ENCODE results near the gene HSPD1.
"Not testable (repeated sequence)": the region's sequence is repeated elsewhere in the genome, so short reads cannot be mapped to it uniquely, and the experiment has no call there.

The HSPD1 gene

GRCh38 chr2:197496695-197497094, 2.9 kb downstream of the HSPD1 start:
- no peak for DNase-seq

GRCh38 chr2:197495433-197496134, 4.1 kb downstream of the HSPD1 start:
- DNase-seq = no peak

GRCh38 chr2:197487385-197487784, 12.3 kb downstream of the HSPD1 start:
- no peak for DNase-seq

GRCh38 chr2:197486175-197486574, 13.5 kb downstream of the HSPD1 start:
- no peak for DNase-seq

- DNase-seq = not testable (repeated sequence)
Measured at GRCh38 chr2:197484248-197484647, 15.4 kb downstream of the HSPD1 start.

- DNase-seq = no peak
Measured at GRCh38 chr2:197480165-197481036, 19.2 kb downstream of the HSPD1 start.

- DNase-seq = no peak
Measured at GRCh38 chr2:197477797-197478196, 21.8 kb downstream of the HSPD1 start.

- DNase-seq = no peak
Measured at GRCh38 chr2:197472166-197472565, 27.5 kb downstream of the HSPD1 start.

GRCh38 chr2:197464175-197464574, 35.5 kb downstream of the HSPD1 start:
- no peak for DNase-seq

GRCh38 chr2:197461057-197461456, 38.6 kb downstream of the HSPD1 start:
- DNase-seq = no peak

GRCh38 chr2:197460649-197461048, 39.0 kb downstream of the HSPD1 start:
- DNase-seq = no peak

GRCh38 chr2:197455428-197455827, 44.2 kb downstream of the HSPD1 start:
- no peak for DNase-seq

- no peak for DNase-seq
Measured at GRCh38 chr2:197454923-197455322, 44.7 kb downstream of the HSPD1 start.

- DNase-seq = no peak
Measured at GRCh38 chr2:197453914-197454398, 45.7 kb downstream of the HSPD1 start.

- DNase-seq = peak; percentile 96
Measured at GRCh38 chr2:197453123-197453913, 46.3 kb downstream of the HSPD1 start, which contains the start of gene COQ10B. Gene COQ10B, plus strand, starts transcription at chr2:197453552. Its CDS starts 9 bp downstream, at chr2:197453561.

GRCh38 chr2:197452754-197453122, 46.9 kb downstream of the HSPD1 start:
- DNase-seq = no peak

GRCh38 chr2:197450935-197451358, 48.7 kb downstream of the HSPD1 start:
- DNase-seq = not testable (repeated sequence)

- DNase-seq = no peak
Measured at GRCh38 chr2:197450465-197450864, 49.2 kb downstream of the HSPD1 start.

- DNase-seq = no peak
Measured at GRCh38 chr2:197446844-197447243, 52.8 kb downstream of the HSPD1 start.

GRCh38 chr2:197445746-197446145, 53.9 kb downstream of the HSPD1 start:
- no peak for DNase-seq

- DNase-seq = no peak
Measured at GRCh38 chr2:197442857-197443256, 56.8 kb downstream of the HSPD1 start.

- DNase-seq = no peak
Measured at GRCh38 chr2:197437380-197437779, 62.3 kb downstream of the HSPD1 start.
